Measurements from ENCODE around the gene CT45A10.
"Not testable (repeated sequence)": the region's sequence is repeated elsewhere in the genome, so short reads cannot be mapped to it uniquely, and the experiment has no call there.

The CT45A10 gene

GRCh38 chrX:135892781-135893180 lies 463 bp downstream of the CT45A10 start:
- no peak overlapping the region for H3K27ac ChIP-seq
- no peak for TF ChIP-seq CTCF (conservative IDR thresholded peaks at IDR 0.05)

- H3K27ac ChIP-seq: no peak overlapping the region
- no peak for TF ChIP-seq CTCF (conservative IDR thresholded peaks at IDR 0.05)
Observed at GRCh38 chrX:135890087-135890585, 3.1 kb downstream of the CT45A10 start.

- peak; percentile 17 for TF ChIP-seq CTCF (conservative IDR thresholded peaks at IDR 0.05)
- not testable (repeated sequence) for H3K27ac ChIP-seq
Observed at GRCh38 chrX:135888976-135889375, 4.3 kb downstream of the CT45A10 start.

GRCh38 chrX:135888230-135888629 lies 5.0 kb downstream of the CT45A10 start:
- not testable (repeated sequence) for H3K27ac ChIP-seq

GRCh38 chrX:135882741-135883140 lies 10.5 kb downstream of the CT45A10 start:
- not testable (repeated sequence) for H3K27ac ChIP-seq

- H3K27ac ChIP-seq: not testable (repeated sequence)
Observed at GRCh38 chrX:135871712-135872111, 21.5 kb downstream of the CT45A10 start, which contains the start of gene CT45A9. CT45A9 (minus strand) TSS chrX:135871812; CDS start chrX:135868061, 3,751 bp downstream.

- H3K27ac ChIP-seq: not testable (repeated sequence)
Observed at GRCh38 chrX:135854438-135854837, 38.8 kb downstream of the CT45A10 start, which contains the start of gene CT45A8. CT45A8 (minus strand) TSS chrX:135854538; CDS start chrX:135850783, 3,755 bp downstream.

- H3K27ac ChIP-seq: not testable (repeated sequence)
Observed at GRCh38 chrX:135837180-135837579, 56.1 kb downstream of the CT45A10 start, which contains the start of gene CT45A7. CT45A7 (minus strand) TSS chrX:135837280; CDS start chrX:135833533, 3,747 bp downstream.
